HepG2 (cell line): Measurements from ENCODE around the gene MFAP4.

Experiments used
- ATF1 ChIP-seq: IDR thresholded peaks from 2 replicates; pipeline ENCODE4 v1.6.1; 2016; ENCODE audit warnings: mild to moderate bottlenecking, control low read depth
- FIP1L1 ChIP-seq: fragments of 200-400 bp; formaldehyde crosslinking; IDR thresholded peaks from 2 replicates; pipeline ENCODE4 v1.6.1; 2018; ENCODE audit warnings: low read depth, mild to moderate bottlenecking, low read length, moderate library complexity, borderline replicate concordance; ENCODE audit not compliant: insufficient read depth
- FOSL1 ChIP-seq: sonication (generic); formaldehyde crosslinking; IDR thresholded peaks from 2 replicates; pipeline ENCODE4 v1.9.0; 2021; ENCODE audit warnings: missing genetic modification reagents, borderline replicate concordance
- NR2C2 ChIP-seq: sonication (generic); formaldehyde crosslinking; IDR thresholded peaks from 2 replicates; pipeline ENCODE4 v1.4.0; 2020; ENCODE audit warnings: missing genetic modification reagents, mild to moderate bottlenecking, moderate library complexity, borderline replicate concordance
- PHB2 ChIP-seq: fragments of 450-650 bp; IDR thresholded peaks from 2 replicates; pipeline ENCODE4 v1.6.1; 2018; ENCODE audit not compliant: partially characterized antibody
- POLR2A ChIP-seq, 2 experiments: IDR thresholded peaks; 2 replicates each; pipeline ENCODE4 v1.6.1; 2011; ENCODE audit warnings: low read depth in 2 of 2, low read length in 2 of 2, mild to moderate bottlenecking in 1 of 2, moderate library complexity in 1 of 2; ENCODE audit not compliant: insufficient read depth in 1 of 2
- POLR2AphosphoS5 ChIP-seq: IDR thresholded peaks from 2 replicates; pipeline ENCODE4 v1.6.1; 2012; ENCODE audit warnings: low read depth, low read length
- SOX13 ChIP-seq, 3 experiments: fragments of 450-650 bp in 1 of 3; sonication (generic) in 1 of 3; formaldehyde crosslinking in 1 of 3; IDR thresholded peaks in 2 of 3; conservative IDR thresholded peaks in 1 of 3; 2 replicates each; pipeline versions ENCODE4 v1.5.0 to v1.6.1; 2016 to 2020; ENCODE audit warnings: antibody characterized with exemption in 1 of 3, mild to moderate bottlenecking in 1 of 3, missing compliant biosample characterization in 1 of 3, missing genetic modification reagents in 1 of 3, moderate library complexity in 1 of 3
- ZNF317 ChIP-seq: sonication (generic); formaldehyde crosslinking; IDR thresholded peaks from 2 replicates; pipeline ENCODE4 v1.5.0; 2020; ENCODE audit warnings: mild to moderate bottlenecking, missing genetic modification reagents
- TF ChIP-seq, protein P1 (sequence below): sonication (generic); formaldehyde crosslinking; IDR thresholded peaks from 2 replicates; pipeline ENCODE4 v1.5.0; 2020; ENCODE audit warnings: mild to moderate bottlenecking, missing genetic modification reagents, moderate library complexity

DNA sequence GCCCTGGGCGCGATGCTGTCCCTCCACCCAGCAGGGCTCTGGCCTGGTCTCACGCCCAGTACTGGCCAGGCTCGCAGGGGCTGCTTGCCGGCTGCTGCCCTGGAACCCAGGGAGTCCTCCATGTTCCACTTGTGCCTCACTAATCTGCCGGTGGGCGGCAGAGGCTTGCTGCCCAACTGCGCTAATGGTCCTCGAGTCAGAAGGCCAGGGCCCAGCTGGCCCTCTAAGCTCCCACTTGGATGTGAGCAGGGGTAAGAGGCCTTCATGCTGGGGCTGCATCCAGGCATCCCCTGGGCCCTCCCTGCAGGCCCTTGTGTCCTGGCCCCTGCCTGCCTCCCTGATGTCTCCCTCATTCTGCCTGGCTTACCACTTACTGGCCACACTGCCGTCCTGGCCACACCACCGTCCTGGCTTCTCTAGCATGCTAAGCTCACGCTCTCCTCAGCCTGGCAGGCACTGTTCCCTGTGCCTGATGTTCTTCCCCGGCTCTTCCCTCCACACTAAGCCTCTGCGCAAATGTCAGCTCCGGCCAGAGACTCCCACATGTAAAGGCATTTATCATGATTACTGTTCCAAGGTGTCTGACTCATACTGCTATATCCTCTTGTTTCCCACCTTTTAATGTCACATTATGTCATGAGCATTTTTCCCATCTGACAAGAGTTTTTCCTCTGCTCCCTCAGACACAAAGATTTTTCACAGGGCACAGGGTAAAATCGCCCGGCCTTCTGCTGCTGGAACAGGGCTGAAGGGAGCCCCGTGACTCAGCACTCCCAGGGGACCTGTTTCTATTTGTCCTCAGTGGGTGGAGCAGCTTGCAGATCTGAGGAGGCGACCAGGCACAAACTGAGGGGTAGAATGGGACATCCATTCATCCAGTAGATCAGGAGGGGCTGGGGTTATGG, 40.4 kb downstream of the MFAP4 start:
- TF ChIP-seq ZNF317 (CRISPR knock-in tag) (no peak), NR2C2 (CRISPR knock-in tag) (no peak), FIP1L1 (no peak), SOX13 (IDR thresholded peaks at IDR 0.05) (no peak), SOX13 (CRISPR knock-in tag; conservative IDR thresholded peaks at IDR 0.05 in 1 of 2, IDR thresholded peaks at IDR 0.05 in 1 of 2) (0 out of 4 replicates have a peak, but pooled peaks of 1 of the 2 experiments have one; percentile 6), POLR2A (IDR thresholded peaks at IDR 0.05; ENCODE audit: insufficient read depth in 1 of 2, low read depth in 2 of 2, low read length in 2 of 2) (no peak), FOSL1 (CRISPR knock-in tag) (no peak), PHB2 (no peak), POLR2AphosphoS5 (no peak), ATF1 (CRISPR knock-in tag) (no peak)
- TF ChIP-seq, protein P1, sequence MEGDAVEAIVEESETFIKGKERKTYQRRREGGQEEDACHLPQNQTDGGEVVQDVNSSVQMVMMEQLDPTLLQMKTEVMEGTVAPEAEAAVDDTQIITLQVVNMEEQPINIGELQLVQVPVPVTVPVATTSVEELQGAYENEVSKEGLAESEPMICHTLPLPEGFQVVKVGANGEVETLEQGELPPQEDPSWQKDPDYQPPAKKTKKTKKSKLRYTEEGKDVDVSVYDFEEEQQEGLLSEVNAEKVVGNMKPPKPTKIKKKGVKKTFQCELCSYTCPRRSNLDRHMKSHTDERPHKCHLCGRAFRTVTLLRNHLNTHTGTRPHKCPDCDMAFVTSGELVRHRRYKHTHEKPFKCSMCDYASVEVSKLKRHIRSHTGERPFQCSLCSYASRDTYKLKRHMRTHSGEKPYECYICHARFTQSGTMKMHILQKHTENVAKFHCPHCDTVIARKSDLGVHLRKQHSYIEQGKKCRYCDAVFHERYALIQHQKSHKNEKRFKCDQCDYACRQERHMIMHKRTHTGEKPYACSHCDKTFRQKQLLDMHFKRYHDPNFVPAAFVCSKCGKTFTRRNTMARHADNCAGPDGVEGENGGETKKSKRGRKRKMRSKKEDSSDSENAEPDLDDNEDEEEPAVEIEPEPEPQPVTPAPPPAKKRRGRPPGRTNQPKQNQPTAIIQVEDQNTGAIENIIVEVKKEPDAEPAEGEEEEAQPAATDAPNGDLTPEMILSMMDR (CRISPR knock-in tag): no peak
